8988T (cell line): ENCODE data around the gene MAT2A.
"Not testable (repeated sequence)": the region's sequence is repeated elsewhere in the genome, so short reads cannot be mapped to it uniquely, and the experiment has no call there.

Experiments used
- DNase-seq: peaks from one replicate; pipeline ENCODE4 v3.0.0; 2011

The MAT2A gene

DNA sequence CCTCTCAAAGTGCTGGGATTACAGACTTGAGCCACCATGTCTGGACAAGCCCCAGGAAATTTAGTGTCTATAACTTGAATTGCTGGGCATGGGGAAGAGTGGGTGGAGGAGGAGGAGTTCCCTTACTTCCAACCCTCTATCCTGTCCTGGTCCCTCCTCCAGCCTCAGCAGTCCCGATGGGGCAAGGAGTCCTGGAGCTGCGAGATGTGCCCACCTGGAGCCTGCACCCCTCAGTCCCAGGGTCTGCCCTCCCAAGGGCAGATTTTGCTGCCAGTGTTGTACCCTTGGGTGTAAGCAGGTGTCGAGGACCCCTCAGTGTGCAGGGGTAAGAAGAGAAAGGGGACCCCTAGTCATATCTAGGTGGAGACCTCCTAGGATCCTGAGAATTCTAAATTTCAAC, 41.2 kb downstream of the MAT2A start:
- no peak for DNase-seq

DNA sequence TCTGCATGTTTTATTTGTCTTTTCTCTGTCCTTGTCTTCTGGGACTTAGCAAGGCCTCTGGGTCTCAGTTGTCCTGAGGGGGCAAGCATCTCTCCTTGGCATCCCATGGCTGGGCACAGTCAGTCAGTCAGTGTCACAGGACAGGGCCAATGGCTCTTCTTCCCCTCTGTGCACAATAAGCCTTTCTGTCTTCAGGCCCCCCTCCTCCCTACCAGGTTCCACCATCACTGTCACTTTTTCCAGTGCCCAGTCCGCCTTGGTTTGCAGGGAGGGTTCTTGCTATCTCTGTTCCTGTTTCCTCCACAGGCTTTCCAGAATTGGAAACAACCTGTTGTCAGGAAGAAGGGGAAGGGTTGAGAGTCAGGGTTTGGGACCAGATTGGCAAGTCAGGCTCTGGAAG, 43.5 kb downstream of the MAT2A start:
- no peak for DNase-seq

GRCh38 chr2:85583667-85584353, 44.8 kb downstream of the MAT2A start:
- DNase-seq, result no peak

DNA sequence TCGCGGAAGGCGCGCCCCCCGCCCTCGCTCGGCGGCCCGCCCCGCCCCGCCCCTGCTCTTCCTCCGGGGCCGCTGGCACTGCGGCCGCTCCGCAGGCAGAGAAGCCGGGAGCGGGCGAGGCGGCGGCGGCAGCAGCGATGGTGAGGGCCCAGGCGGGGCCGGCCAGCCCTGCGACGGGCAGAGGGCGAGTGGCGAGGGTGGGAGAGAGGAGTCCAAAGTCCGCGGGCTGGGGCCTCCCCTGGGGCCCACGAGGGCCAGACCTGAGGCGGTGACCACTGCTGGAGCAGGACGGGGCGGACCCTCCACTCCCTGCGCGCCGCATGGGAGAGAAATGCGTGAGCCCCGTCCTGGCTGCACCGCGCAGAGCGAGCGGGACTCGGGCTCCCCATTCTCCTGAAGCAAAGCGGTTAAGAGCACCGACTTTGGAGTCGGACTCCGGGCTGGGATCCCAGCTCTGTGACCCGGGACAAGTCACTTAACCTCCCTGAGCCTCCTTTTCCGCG, 45.4 kb downstream of the MAT2A start, which contains the start of gene VAMP5:
Gene VAMP5 (plus strand): TSS at position 78 of the 503 bp plus-strand sequence. CDS start 60 bp downstream, at position 138.
- no peak for DNase-seq

DNA sequence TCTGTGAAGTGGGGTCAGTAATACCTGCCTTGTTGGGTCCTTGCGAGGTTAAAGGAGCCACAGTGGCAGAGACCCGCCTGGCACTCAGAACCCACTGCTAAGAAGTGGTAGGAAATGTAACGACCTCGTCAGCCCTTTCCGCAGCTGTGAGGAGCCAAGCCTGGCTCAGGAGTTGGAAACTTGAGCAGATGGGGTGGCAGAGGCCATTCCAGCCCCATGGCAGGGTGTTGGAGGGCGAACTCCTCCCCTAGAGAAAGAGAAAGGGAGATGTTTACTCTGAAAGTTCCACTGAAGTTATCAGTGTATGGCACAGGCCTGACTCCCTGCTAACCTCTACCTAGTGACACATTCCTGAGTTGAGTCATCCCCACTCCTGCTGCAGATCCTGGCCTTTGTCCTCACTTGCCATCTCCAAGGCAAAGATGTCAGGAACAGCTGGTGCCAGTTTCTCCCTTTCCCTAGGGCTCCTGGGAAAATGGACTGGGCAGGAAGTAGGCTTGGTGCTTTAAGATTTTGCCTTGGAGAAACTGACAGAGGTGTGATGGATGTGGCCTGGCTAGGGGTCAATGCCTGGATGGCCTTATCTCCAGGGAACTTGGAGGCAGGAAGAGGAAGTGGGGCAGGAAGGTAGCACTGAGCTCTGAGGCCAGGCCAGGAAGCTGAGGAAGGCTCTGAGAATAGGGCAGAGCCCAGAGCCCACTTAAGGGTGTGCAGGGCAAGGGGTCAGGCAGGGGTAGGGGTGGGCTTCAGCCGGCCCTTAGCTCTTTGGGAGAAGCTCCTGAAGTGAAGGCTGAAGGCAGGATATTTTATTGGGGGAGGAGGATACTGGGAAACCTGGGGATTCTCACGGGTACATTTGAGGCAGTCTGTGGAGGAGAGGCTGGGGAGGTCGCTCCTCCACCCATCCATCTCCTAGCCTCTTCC, 46.2 kb downstream of the MAT2A start:
- DNase-seq, result peak; percentile 68

DNA sequence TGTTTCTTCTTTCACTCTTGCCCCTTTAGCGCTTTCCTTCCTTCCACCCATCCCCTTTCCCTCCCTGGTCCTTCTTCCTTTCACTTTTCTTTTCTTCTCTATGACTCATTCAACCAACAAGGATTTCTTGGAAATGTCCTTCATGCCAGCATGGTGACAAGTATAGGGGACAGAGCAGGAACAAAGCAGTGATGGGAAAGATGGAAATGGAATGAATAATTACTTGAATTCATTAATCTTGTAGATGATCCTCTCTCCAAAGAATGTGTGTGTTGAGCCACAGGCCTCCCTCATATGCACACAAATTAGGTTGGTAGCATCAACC, 46.8 kb downstream of the MAT2A start:
- DNase-seq, result no peak

GRCh38 chr2:85588236-85588635, 49.3 kb downstream of the MAT2A start:
- DNase-seq, result no peak

DNA sequence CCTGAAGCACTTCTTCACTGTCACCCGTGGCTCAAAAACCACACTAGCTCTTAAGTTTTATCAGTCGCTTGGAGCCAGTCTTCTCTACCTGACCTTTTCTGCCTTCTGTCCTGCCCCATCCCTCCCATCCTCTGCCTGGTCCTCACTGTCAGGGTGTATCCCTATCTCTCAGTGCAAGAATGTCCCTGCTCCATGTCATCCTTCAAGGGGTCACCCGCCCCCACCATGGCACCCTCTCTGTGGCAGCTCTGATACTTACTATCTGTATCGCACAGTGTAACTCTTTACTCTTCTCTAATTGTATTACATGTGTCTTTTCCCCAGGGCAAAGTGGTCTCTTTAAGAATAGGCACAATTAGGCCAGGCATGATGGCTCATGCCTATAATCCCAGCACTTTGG, 49.7 kb downstream of the MAT2A start:
- DNase-seq, result no peak

- DNase-seq, result no peak
Observed at GRCh38 chr2:85589181-85589580, 50.2 kb downstream of the MAT2A start.

DNA sequence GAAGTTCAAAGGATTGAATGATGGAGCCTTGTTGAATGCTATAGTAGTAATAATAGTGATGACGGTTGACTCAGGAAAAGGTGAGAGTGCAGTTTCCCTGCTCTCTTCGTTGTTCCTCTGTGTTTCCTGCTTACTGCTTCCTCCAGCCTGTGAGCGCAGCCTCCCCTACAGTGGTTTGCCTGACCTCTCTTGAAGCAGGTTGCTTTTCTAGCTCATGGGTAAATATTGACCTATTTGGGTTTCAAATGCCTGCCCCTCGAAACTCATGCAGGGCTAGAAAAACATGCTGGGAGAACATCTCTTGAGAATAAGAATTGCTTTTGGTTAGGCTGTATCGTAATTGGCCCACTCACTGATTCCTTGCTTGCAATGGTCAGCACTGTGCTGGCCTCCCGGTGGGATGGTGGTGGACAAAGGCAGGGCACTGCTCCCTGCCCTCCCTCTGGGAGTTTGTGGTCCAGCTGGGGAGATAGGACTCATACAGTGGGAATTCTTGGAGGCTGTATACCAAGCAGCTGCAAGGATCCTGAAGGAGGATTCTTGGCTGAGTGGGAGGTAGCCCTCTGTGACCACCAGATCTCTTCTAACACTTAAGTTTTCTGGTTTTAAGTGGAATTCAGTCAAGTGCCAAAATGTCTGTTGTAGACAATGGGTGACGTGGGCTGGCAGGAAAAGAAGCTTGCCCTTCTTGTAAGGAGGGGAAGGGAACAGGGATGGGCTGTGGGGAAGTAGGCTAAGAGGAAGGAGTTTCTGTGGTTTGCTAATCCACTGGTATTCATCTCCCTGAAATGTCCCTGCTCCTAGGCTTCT, 51.2 kb downstream of the MAT2A start:
- no peak for DNase-seq

GRCh38 chr2:85590950-85591349, 52.0 kb downstream of the MAT2A start:
- DNase-seq, result no peak

DNA sequence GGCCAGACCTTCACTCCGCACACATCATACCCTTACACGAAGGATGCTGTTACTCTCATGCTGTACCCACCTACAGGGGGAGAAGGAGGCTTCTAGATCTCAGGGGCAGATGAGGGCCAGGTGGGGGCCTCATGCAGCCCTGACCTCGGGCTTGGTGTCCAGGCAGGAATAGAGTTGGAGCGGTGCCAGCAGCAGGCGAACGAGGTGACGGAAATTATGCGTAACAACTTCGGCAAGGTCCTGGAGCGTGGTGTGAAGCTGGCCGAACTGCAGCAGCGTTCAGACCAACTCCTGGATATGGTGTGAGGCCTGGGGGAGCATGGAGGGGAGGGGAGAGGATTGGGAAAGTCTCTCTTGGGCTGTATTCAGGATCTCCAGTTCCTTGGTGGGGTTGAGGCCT, 52.6 kb downstream of the MAT2A start:
- DNase-seq, result no peak

GRCh38 chr2:85592299-85592698, 53.3 kb downstream of the MAT2A start:
- DNase-seq, result not testable (repeated sequence)

- DNase-seq, result no peak
Observed at GRCh38 chr2:85593023-85593422, 54.1 kb downstream of the MAT2A start.
